RWPE1 (cell line): ENCODE data around the gene ITIH6.
"Not testable (repeated sequence)": the region's sequence is repeated elsewhere in the genome, so short reads cannot be mapped to it uniquely, and the experiment has no call there.

Experiments
- CTCF ChIA-PET: fragments of 350-600 bp; sonication (Branson Sonifier 250); formaldehyde crosslinking; extraction: SDS; loops from one replicate; lab custom pipeline; 2021; lab: Yijun Ruan, JAX
- POLR2A ChIA-PET: fragments of 400-600 bp; formaldehyde crosslinking; extraction: SDS; loops from one replicate; lab custom pipeline; 2020; ENCODE audit warnings: antibody characterized with exemption; ENCODE audit not compliant: low non-redundant PET; lab: Yijun Ruan, JAX
- DNase-seq: peaks from one replicate; pipeline ENCODE4 v3.0.0; 2012; ENCODE audit warnings: low spot score
- H3K27ac ChIP-seq: fragments of 450-650 bp; 2 replicates; pipeline ENCODE4 v1.5.1; 2017
- CTCF ChIP-seq: fragments of 450-650 bp; conservative IDR thresholded peaks from 2 replicates; pipeline ENCODE4 v1.5.1; 2017; ENCODE audit warnings: low read depth, mild to moderate bottlenecking

The ITIH6 gene

GRCh38 chrX:54754854-54755253, 43.2 kb downstream of the ITIH6 start:
- no peak for DNase-seq
- no peak overlapping the region for H3K27ac ChIP-seq
- ChIA-PET POLR2A (no interaction called here), CTCF (no interaction called here)
- no peak for TF ChIP-seq CTCF

GRCh38 chrX:54748626-54749025, 49.4 kb downstream of the ITIH6 start:
- CTCF ChIA-PET = no interaction called here
- no peak overlapping the region for H3K27ac ChIP-seq
- POLR2A ChIA-PET = no interaction called here
- no peak for TF ChIP-seq CTCF
- DNase-seq = no peak

- ChIA-PET CTCF (no interaction called here), POLR2A (no interaction called here)
- H3K27ac ChIP-seq = no peak overlapping the region
- TF ChIP-seq CTCF = no peak
- no peak for DNase-seq
Observed at GRCh38 chrX:54747733-54748393, 50.2 kb downstream of the ITIH6 start.

GRCh38 chrX:54746928-54747327, 51.1 kb downstream of the ITIH6 start:
- CTCF ChIA-PET = no interaction called here
- POLR2A ChIA-PET = no interaction called here

GRCh38 chrX:54745676-54746075, 52.4 kb downstream of the ITIH6 start:
- DNase-seq = no peak
- ChIA-PET POLR2A (no interaction called here), CTCF (no interaction called here)
- no peak overlapping the region for H3K27ac ChIP-seq
- TF ChIP-seq CTCF = no peak

More at GRCh38 chrX:54746928-54747327, 51.1 kb downstream of the ITIH6 start:
- DNase-seq = no peak
- H3K27ac ChIP-seq = no peak overlapping the region
- TF ChIP-seq CTCF = no peak

GRCh38 chrX:54738567-54738966, 59.5 kb downstream of the ITIH6 start:
- H3K27ac ChIP-seq, DNase-seq, CTCF ChIA-PET, POLR2A ChIA-PET: not testable (repeated sequence)

- CTCF ChIA-PET, H3K27ac ChIP-seq, POLR2A ChIA-PET, DNase-seq: not testable (repeated sequence)
Observed at GRCh38 chrX:54736298-54736942, 61.6 kb downstream of the ITIH6 start.
